ENCODE results near the gene IER3.
"Not testable (repeated sequence)": the region's sequence is repeated elsewhere in the genome, so short reads cannot be mapped to it uniquely, and the experiment has no call there.

The IER3 gene

GRCh38 chr6:30722280-30723112 lies 21.9 kb downstream of the IER3 start:
- peak; percentile 35 for DNase-seq

- not testable (repeated sequence) for DNase-seq
These were observed 22.4 kb downstream of the IER3 start for GRCh38 chr6:30722025-30722279.

- DNase-seq, result peak; percentile 77
These were observed 22.9 kb downstream of the IER3 start for GRCh38 chr6:30721198-30722024.

GRCh38 chr6:30720738-30721197 lies 23.6 kb downstream of the IER3 start:
- DNase-seq, result peak; percentile 65

GRCh38 chr6:30719791-30720737 lies 24.3 kb downstream of the IER3 start, which contains the start of gene TUBB:
Gene TUBB (plus strand): TSS chr6:30720352. CDS start chr6:30720507, 155 bp downstream.
- peak; percentile 94 for DNase-seq

GRCh38 chr6:30719356-30719755 lies 25.0 kb downstream of the IER3 start:
- no peak for DNase-seq

GRCh38 chr6:30717845-30718720 lies 26.3 kb downstream of the IER3 start:
- not testable (repeated sequence) for DNase-seq

- peak; percentile 98 for DNase-seq
These were observed 27.1 kb downstream of the IER3 start, which contains the start of gene MDC1 for GRCh38 chr6:30717129-30717844. Gene MDC1 (minus strand): TSS chr6:30717281. CDS start chr6:30715175, 2,106 bp downstream.

GRCh38 chr6:30716879-30717128 lies 27.5 kb downstream of the IER3 start:
- DNase-seq, result no peak

- DNase-seq, result no peak
These were observed 30.1 kb downstream of the IER3 start for GRCh38 chr6:30714263-30714662.

GRCh38 chr6:30712441-30712945 lies 31.9 kb downstream of the IER3 start:
- DNase-seq, result no peak

GRCh38 chr6:30711758-30712380 lies 32.5 kb downstream of the IER3 start:
- no peak for DNase-seq

- no peak for DNase-seq
These were observed 35.1 kb downstream of the IER3 start for GRCh38 chr6:30709101-30709868.

- DNase-seq, result peak; percentile 65
These were observed 37.0 kb downstream of the IER3 start for GRCh38 chr6:30707281-30707850.

- DNase-seq, result no peak
These were observed 38.7 kb downstream of the IER3 start for GRCh38 chr6:30705620-30706019.

GRCh38 chr6:30703821-30704220 lies 40.5 kb downstream of the IER3 start:
- DNase-seq, result no peak

- DNase-seq, result no peak
These were observed 41.3 kb downstream of the IER3 start for GRCh38 chr6:30703011-30703410.

GRCh38 chr6:30700340-30700739 lies 44.0 kb downstream of the IER3 start:
- no peak for DNase-seq

- DNase-seq, result no peak
These were observed 47.9 kb downstream of the IER3 start for GRCh38 chr6:30696432-30696831.

Measured in NCI-H510A (cell line).